NCI-H128 (cell line): ENCODE measurements around the gene MAML2.
"Not testable (repeated sequence)": the region's sequence is repeated elsewhere in the genome, so short reads cannot be mapped to it uniquely, and the experiment has no call there.

Source experiments
- DNase-seq: peaks from one replicate; lab custom pipeline; 2025; ENCODE audit not compliant: unreplicated experiment; lab: John Stamatoyannopoulos, UW

Gene MAML2

DNA sequence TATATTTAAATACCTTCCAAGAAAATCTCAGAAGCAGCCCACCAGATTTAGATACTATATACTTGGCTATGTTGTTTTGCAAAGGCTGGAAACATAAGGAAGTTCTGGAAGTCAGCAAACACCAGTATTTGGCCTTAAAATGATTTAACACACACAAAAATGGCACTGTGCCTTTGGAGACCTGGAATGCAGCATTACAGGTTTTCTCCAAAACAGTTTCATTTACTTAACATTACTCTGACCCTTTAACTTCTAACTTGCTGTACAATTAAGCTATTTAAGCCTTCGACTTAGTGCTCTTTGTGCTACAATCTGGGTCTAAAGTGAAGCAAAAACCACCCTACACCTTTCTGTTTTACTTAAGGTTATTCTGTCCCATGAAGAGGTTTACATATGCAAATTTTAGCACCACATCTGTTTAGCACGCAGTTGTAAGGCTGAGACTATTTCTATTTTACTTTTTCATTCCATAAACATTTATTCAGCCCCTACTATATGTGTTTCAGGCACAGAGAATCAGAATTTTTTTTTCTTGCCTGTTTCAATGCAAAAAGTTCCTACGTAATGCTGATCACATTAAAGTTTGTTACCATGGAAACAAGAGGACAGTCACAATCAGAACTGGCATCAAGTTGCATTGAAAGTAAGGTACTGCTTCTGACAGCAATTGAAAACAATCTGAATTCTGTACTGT is 70.3 kb downstream of the MAML2 start:
- DNase-seq: no peak

- no peak for DNase-seq
Observed at GRCh38 chr11:96271777-96272176, 71.2 kb downstream of the MAML2 start.

- DNase-seq: not testable (repeated sequence)
Observed at GRCh38 chr11:96271352-96271751, 71.6 kb downstream of the MAML2 start.

GRCh38 chr11:96268527-96268926 is 74.5 kb downstream of the MAML2 start:
- not testable (repeated sequence) for DNase-seq

GRCh38 chr11:96267496-96268032 is 75.4 kb downstream of the MAML2 start:
- no peak for DNase-seq

GRCh38 chr11:96267001-96267495 is 75.9 kb downstream of the MAML2 start:
- no peak for DNase-seq

DNA sequence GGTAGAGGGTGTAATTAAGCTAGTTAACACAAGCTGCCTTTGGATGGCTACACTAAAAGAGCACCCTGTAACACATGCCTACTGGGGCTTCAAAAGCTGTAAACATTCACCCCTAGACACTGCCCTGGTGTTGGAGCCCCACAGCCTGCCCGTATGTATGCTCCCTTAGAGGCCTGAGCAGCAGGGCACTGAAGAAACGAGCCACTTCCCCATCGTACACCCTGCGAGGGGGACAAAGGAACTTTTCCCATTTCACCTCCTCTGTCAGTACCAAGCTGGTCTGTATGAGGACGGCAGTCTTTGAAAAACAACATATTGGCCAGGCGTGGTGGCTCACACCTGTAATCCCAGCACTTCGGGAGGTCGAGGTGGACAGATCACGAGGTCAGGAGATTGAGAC is 77.0 kb downstream of the MAML2 start:
- no peak for DNase-seq

GRCh38 chr11:96265220-96265737 is 77.7 kb downstream of the MAML2 start:
- DNase-seq: no peak

- DNase-seq: no peak
Observed at GRCh38 chr11:96264364-96264763, 78.6 kb downstream of the MAML2 start.

- DNase-seq: no peak
Observed at GRCh38 chr11:96263238-96263763, 79.7 kb downstream of the MAML2 start.

DNA sequence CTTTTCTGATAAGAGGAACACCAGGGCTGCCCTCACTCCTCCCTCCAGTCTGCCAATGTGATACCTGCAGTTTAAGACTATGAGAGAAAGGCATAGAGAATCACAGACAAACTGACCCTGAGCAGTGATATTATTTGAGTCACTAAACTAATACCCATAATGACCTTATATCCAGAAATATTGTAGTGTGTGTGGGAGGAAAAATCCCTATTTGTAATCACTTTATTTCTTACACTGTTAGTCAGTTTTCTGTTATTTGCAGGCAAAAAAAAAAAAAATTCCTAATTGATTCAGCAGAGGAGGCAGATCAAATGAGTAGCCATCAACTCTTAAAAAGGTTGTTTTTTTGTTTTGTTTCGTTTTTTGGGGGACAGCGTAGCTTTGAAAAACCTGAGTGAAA is 82.5 kb downstream of the MAML2 start:
- no peak for DNase-seq

DNA sequence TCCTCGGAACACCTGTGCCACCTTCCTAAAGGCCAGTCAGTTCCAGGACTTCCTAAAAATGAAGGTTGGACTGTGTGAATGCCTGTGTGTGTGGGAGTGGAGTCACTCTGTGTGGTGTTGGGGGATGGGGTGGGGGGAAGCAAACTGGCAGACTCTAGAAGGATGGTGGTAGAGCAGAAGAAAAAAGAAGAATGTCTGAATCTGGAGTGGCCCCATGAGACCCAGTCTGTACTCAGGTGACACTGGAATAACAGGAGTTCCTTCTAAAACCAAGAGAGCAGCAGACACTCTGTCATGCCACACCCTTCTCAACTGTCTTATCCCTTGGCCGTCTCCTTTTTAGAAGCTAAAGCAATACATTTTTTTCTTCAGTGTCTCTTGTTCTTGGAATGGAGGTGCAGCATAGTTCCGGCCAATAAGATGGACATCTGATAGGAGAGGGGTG is 82.9 kb downstream of the MAML2 start:
- DNase-seq: no peak

- DNase-seq: no peak
Observed at GRCh38 chr11:96259134-96259830, 83.7 kb downstream of the MAML2 start.

GRCh38 chr11:96257972-96258934 is 84.7 kb downstream of the MAML2 start:
- DNase-seq: no peak

DNA sequence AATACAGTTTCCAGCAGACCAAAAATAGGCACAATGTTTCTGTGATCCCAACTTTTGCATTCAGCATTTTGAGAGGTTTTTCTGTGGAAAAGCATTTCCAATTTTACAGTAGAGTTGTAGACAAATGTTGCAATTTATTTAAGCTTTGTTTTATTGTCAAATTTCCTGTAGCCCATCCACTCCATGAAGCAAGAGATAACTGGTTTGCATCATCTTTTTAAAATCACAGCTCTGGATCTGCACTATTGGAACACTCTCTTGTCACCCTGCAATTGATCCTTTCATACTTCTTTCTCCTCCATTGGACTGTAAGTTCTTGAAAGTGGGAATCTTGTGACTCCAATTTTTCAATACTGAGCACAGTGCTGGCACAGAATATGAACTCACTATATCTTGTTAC is 86.0 kb downstream of the MAML2 start:
- DNase-seq: no peak

DNA sequence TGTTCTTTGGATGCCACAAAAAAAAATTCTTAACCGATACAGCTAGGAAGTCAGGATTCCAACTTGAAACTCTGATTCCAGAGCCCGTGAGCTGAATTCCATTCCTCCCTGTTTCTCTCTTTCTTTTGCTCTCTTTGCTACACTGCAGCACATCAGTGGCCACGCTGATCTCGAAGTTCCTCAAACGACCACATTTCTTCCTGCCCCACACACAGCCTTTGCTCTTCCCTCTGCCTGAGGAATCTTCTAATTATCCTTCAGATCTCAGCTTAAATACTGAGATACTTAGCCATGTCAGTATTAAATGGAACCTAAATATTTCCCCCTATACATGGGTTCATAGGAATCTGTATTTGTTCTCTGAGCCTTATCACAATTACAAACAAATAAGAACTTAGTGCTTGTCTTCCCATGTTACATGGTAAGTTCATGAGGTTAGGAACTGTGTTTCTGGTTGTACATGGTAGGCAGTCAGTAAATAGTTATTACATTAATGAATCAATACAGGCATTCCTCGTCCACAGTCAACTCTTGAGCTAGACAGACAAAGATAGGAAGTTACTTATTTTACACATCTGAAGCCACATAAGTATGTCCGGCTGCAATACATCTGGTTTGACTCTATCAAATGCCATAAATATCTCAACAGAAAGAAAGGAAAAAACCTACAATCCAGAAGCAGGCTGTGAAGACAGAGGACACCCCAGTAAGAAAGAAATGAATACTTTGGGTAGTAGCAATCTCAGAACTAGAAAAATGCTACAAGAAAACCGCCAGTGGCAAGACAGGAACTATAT is 86.6 kb downstream of the MAML2 start:
- no peak for DNase-seq

DNA sequence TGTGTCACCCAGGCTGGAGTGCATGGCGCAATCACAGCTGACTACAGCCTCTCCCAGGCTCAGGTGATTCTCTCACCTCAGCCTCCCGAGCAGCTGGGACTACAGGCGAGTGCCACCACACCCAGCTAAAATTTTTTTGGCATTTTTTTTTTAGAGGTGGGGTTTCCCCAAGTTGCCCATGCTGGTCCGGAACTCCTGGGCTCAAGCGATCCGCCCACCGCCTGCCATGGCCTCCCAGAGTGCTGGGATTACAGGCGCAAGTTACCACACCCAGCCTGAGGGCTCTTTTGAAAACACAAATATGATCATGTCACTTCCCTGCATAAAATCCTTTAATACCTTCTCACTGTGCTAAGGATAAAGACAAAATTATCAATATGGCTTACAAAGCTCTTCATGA is 88.1 kb downstream of the MAML2 start:
- no peak for DNase-seq

DNA sequence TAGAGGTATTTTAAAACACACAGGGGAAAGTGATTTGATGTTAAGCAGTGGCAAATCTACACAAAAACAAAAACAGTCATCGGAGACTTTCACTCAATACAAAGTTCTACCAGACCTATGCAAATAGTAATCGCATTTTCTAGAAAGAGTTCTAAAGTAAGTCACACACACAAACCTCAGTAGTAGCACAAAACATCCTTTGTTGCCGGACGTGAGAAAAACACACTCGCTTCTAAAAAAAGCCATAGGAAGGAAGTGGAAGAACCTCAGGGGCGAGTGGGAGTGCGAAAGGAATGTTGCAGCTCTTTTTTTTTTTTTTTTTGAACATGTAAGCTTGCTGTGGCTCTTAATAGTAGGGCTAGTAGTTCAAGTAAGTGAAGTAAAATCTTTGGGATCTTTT is 88.9 kb downstream of the MAML2 start:
- DNase-seq: no peak

GRCh38 chr11:96246718-96247552 is 96.1 kb downstream of the MAML2 start:
- DNase-seq: no peak
